Transverse colon (tissue), 4 donors: ENCODE data around the gene FADD. TPM values are rescaled to one million over a fixed set of nuclear protein-coding genes. Genes with fewer than 3 reads are reported as not detected.

Experiments used
- DNase-seq: peaks from one replicate; pipeline ENCODE4 v3.0.0-alpha.2; 2019
- H3K27ac ChIP-seq, 4 donors: fragments of 200-600 bp; sonication (generic); 2 replicates each; pipeline ENCODE4 v1.5.1; 2016 to 2018; ENCODE audit warnings: inconsistent platforms in 4 of 4
- H3K27me3 ChIP-seq: fragments of 200-600 bp; sonication (generic); 2 replicates; pipeline ENCODE4 v1.5.1; 2017; ENCODE audit warnings: inconsistent platforms
- H3K36me3 ChIP-seq, 4 donors: fragments of 200-600 bp; sonication (generic); 2 replicates each; pipeline ENCODE4 v1.5.1; 2017 to 2019; ENCODE audit warnings: inconsistent platforms in 4 of 4
- H3K4me1 ChIP-seq, 4 donors: fragments of 200-600 bp; sonication (generic); 2 replicates each; pipeline ENCODE4 v1.5.1; 2017 to 2020; ENCODE audit warnings: inconsistent platforms in 4 of 4
- H3K4me3 ChIP-seq, 4 donors: fragments of 200-600 bp; sonication (generic); 1 replicate in 1 of 4; 2 replicates in 3 of 4; pipeline versions ENCODE4 v1.5.1 to v1.6.1; 2017 to 2019; ENCODE audit warnings: inconsistent platforms in 4 of 4
- H3K9me3 ChIP-seq, 2 donors: fragments of 200-600 bp; sonication (generic); 2 replicates each; pipeline ENCODE4 v1.5.1; 2017 to 2019; ENCODE audit warnings: inconsistent platforms in 2 of 2
- CTCF ChIP-seq, 5 experiments: fragments of 200-600 bp in 3 of 5; fragments of 450-650 bp in 2 of 5; sonication (generic) in 3 of 5; IDR thresholded peaks; 1 replicate in 2 of 5; 2 replicates in 3 of 5; pipeline ENCODE4 v1.5.1; 2016 to 2017; ENCODE audit warnings: antibody characterized with exemption in 5 of 5, inconsistent platforms in 3 of 5, mild to moderate bottlenecking in 2 of 5, moderate library complexity in 1 of 5
- EP300 ChIP-seq: sonication (generic); formaldehyde crosslinking; IDR thresholded peaks from one replicate; pipeline ENCODE4 v1.6.1; 2017; ENCODE audit warnings: antibody characterized with exemption, low read depth
- POLR2A ChIP-seq: fragments of 450-650 bp; IDR thresholded peaks from one replicate; pipeline ENCODE4 v1.6.1; 2016; ENCODE audit warnings: antibody characterized with exemption, mild to moderate bottlenecking, moderate library complexity
- POLR2AphosphoS5 ChIP-seq, 3 donors: sonication (generic); formaldehyde crosslinking; IDR thresholded peaks; one replicate each; pipeline ENCODE4 v1.6.1; 2016; ENCODE audit warnings: antibody characterized with exemption in 3 of 3
- WGBS, 2 donors: methylation state at CpG; one replicate each; pipeline ENCODE4 v1.1.5; 2018; ENCODE audit warnings: low coverage in 1 of 2; 5-methylcytosine and 5-hydroxymethylcytosine counted together
- in situ Hi-C, 4 donors: fragments of 200-750 bp; cut with MboI; loops; one replicate each; pipeline versions ENCODE4 v1.15.0 to v1.15.1; 2017; ENCODE audit warnings: low sequenced_read_pairs in 3 of 4, low pct_ligation_motif_present in 1 of 4, low pct_unique_long_range_greater_than_20kb in 1 of 4
- intact Hi-C: fragments of 100-400 bp; cut with DNase I; formaldehyde crosslinking; loops from one replicate; pipeline ENCODE4 v1.15.1; 2023; ENCODE audit warnings: low total_unique reads
- total RNA-seq, 4 donors: library from RNA; depleted of rRNA; stranded (reverse); fragments of >200 nt; gene quantifications; one replicate each; pipeline ENCODE4 v1.1.0, GENCODE V29; 2016

The FADD gene
- total RNA-seq, 4 donors from 2014 or later = 24.5 to 42.3 (median 31.5) TPM

GRCh38 chr11:70247042-70247709 lies 44.1 kb downstream of the FADD start:
- H3K9me3 ChIP-seq = no peaks in the 10 kb centered on the region
- H3K27me3 ChIP-seq = no peaks in the 10 kb centered on the region
- TF ChIP-seq POLR2A (no peak), CTCF (IDR thresholded peaks at IDR 0.05) (no peak), EP300 (no peak)
- no peak for DNase-seq
- H3K4me3 ChIP-seq = no peak overlapping the region
- intact Hi-C loops (no loop called here), in situ Hi-C loops (no loop called here)
- H3K27ac ChIP-seq = no peak overlapping the region
- WGBS, 2 donors = 61 to 68% methylated on average over 4 to 8 of the region's 8 CpGs
- no peaks in the 10 kb centered on the region for H3K4me1 ChIP-seq
- H3K36me3 ChIP-seq = no peaks in the 10 kb centered on the region

- Histone ChIP-seq H3K27ac (no peak overlapping the region), H3K36me3 (no peaks in the 10 kb centered on the region), H3K27me3 (no peaks in the 10 kb centered on the region), H3K4me3 (no peak overlapping the region), H3K4me1 (no peaks in the 10 kb centered on the region), H3K9me3 (no peaks in the 10 kb centered on the region)
- WGBS, 2 donors = 49% methylated on average over 4 of the region's 4 CpGs; no CpG with 5 or more reads in 1 of the 2 donors
- intact Hi-C loops (no loop called here), in situ Hi-C loops (no loop called here)
- TF ChIP-seq EP300 (no peak), POLR2AphosphoS5 (IDR thresholded peaks at IDR 0.05) (no peak), CTCF (IDR thresholded peaks at IDR 0.05) (no peak), POLR2A (no peak)
- no peak for DNase-seq
Measured at GRCh38 chr11:70247710-70248072, 44.6 kb downstream of the FADD start.

GRCh38 chr11:70250876-70251658 lies 48.0 kb downstream of the FADD start:
- no peak overlapping the region for H3K4me3 ChIP-seq
- H3K9me3 ChIP-seq = no peaks in the 10 kb centered on the region
- in situ Hi-C loops (no loop called here), intact Hi-C loops (no loop called here)
- H3K4me1 ChIP-seq = no peaks in the 10 kb centered on the region
- no peak for DNase-seq
- H3K27me3 ChIP-seq = no peaks in the 10 kb centered on the region
- no peaks in the 10 kb centered on the region for H3K36me3 ChIP-seq
- TF ChIP-seq EP300 (no peak), POLR2A (no peak), CTCF (IDR thresholded peaks at IDR 0.05) (no peak), POLR2AphosphoS5 (IDR thresholded peaks at IDR 0.05) (no peak)
- H3K27ac ChIP-seq = no peak overlapping the region
- WGBS, 2 donors = 70% methylated on average over 16 of the region's 16 CpGs; no CpG with 5 or more reads in 1 of the 2 donors

- Histone ChIP-seq H3K27me3 (no peaks in the 10 kb centered on the region), H3K36me3 (no peaks in the 10 kb centered on the region), H3K9me3 (no peaks in the 10 kb centered on the region), H3K27ac (no peak overlapping the region), H3K4me3 (no peak overlapping the region), H3K4me1 (no peaks in the 10 kb centered on the region)
- in situ Hi-C loops = no loop called here
- no peak for DNase-seq
- intact Hi-C loops = no loop called here
- WGBS, 2 donors = 89% methylated on average over 21 of the region's 21 CpGs; no CpG with 5 or more reads in 1 of the 2 donors
- TF ChIP-seq POLR2A (no peak), POLR2AphosphoS5 (IDR thresholded peaks at IDR 0.05) (no peak), EP300 (no peak), CTCF (IDR thresholded peaks at IDR 0.05) (no peak)
Measured at GRCh38 chr11:70251659-70252321, 48.7 kb downstream of the FADD start.
